Hematopoietic multipotent progenitor cell treated with erythropoietin and hydrocortisone succinate and interleukin-3 and kit ligand, for 6 days (in vitro differentiated cells): ENCODE data around the gene ERCC4.

Experiments used
- DNase-seq: peaks from one replicate; pipeline ENCODE4 v3.0.0-alpha.2; 2015

The ERCC4 gene

DNA sequence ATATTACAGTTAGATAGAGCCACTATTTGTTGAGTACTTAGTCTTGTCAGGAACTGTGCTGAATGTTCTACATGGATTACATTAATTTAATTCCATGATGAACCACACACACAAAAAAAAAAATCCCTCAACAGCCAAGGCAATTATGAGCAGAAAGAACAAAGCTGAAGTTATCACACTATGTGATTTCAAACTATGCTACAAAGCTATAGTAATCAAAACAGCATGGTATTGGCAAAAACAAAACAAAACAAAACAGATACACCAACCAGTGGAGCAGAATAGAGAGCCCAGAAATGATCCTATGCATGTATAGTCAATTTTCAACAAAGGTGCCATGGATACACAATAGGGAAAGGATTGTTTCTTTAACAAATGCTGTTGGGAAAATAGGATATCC lies 8.1 kb upstream of the ERCC4 start:
- no peak for DNase-seq

- no peak for DNase-seq
These were observed 7.1 kb upstream of the ERCC4 start for GRCh38 chr16:13912891-13913290.

GRCh38 chr16:13913374-13914292 lies 6.3 kb upstream of the ERCC4 start:
- DNase-seq: no peak

DNA sequence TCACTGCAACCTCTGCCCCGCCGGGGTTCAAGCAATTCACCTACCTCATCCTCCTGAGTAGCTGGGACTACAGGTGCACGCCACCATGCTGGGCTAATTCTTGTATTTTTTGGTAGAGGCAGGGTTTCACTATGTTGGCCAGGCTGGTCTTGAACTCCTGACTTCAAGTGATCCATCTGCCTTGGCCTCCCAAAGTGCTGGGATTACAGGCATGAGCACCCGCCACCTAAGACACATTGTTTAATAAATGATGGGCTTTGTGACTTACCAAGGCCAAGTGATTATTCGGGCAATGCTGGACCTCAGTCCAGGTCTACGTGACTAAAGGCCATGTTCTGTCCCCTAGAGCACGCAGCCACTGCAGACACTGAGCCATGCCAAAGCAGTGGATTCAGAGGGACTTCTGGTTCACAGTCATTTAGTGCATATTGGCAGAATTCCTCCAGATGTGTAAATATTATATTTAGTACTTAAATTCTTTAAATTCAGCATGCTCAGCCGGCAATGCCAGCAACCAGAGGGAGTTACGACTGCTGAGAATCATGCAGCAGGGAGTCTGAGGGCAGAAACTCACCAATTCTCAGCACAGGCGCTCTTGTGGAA lies 4.8 kb upstream of the ERCC4 start:
- DNase-seq: no peak

- peak; percentile 83 for DNase-seq
These were observed 648 bp upstream of the ERCC4 start for GRCh38 chr16:13919330-13919682.

DNA sequence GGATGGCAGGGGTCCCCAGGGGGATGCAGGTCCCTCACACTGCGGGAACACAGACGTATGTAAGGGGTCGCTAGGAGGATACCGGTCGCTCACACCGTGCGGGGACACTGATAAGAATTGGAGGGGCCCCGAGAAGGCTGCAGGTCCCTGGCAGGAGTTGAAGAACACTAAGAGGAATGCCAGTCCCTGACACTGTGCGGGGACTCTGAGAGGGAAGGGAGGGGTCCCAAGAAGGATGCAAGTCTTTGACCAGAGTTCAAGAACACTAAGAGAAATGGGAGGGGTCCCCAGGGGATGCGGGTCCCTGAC lies 510 bp downstream of the ERCC4 start:
- DNase-seq: peak; percentile 18

DNA sequence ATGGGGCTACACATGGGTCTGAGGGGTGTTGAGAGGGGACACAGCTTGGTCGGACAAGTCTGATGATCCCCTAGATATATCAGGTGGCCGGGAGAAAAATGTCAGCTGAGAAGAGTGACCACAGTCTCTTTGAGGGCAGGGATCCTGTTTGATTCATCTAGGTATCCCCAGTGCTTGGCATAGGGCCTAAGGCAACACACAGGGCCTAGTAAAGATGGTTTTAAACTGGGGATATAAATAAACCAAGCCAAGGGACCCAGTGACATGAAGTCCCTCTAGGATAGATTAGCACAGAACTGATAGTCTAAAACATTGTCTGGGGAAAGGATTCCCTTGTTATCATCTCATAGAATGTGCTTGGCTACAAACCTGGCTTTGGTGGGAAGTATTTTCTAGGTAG lies 1.4 kb downstream of the ERCC4 start:
- DNase-seq: peak; percentile 18

DNA sequence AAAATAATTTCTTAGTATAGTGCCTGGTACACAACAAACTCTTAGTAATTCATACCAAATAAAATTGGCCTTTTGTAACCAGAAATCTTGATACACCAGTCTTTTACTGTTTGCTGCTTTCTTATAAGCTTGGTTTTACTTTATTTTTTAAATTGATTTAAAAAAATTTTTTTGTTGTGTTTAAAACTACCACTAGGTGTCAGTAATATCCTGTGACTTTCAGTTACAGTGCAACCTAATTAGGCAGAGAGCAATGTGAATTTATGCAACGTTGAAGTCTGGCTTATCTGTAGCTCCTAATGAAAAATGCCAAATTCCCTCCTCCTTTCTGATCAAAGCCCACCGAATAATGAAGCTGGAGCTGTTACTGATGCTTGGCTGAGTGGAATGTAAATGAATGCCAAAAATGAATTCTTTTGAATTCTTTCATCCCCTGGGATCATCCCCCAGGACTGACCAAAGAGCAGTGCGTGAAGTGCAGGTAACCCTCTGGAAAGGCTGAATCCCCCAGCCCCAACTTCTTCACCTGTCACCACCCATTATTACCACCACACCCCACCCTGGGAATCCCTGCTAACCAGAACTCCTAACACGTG lies 3.8 kb downstream of the ERCC4 start:
- peak; percentile 86 for DNase-seq

GRCh38 chr16:13926464-13926863 lies 6.5 kb downstream of the ERCC4 start:
- DNase-seq: no peak

- DNase-seq: no peak
These were observed 6.9 kb downstream of the ERCC4 start for GRCh38 chr16:13926891-13927290.

- no peak for DNase-seq
These were observed 8.7 kb downstream of the ERCC4 start for GRCh38 chr16:13928646-13929045.

GRCh38 chr16:13931845-13932244 lies 11.9 kb downstream of the ERCC4 start:
- peak; percentile 15 for DNase-seq

GRCh38 chr16:13935408-13935807 lies 15.5 kb downstream of the ERCC4 start:
- no peak for DNase-seq

DNA sequence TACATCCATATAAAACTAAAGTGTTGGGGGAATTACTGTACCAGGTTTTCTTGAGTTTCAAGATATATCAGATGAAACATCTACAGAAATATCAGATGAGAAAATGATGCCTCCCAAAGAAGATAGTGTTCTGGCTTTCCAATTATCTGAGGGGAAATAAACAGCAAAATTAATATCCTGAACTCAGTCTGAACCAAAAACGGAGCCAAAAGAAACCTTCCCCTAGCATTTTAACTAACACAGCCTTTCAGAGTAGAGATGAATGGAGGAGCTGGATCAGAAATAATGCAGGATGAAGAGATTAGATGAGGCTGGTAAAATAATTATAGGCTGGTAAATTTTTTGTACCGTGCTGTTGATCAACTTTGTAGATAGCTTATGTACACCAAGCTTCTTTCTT lies 16.2 kb downstream of the ERCC4 start:
- no peak for DNase-seq

DNA sequence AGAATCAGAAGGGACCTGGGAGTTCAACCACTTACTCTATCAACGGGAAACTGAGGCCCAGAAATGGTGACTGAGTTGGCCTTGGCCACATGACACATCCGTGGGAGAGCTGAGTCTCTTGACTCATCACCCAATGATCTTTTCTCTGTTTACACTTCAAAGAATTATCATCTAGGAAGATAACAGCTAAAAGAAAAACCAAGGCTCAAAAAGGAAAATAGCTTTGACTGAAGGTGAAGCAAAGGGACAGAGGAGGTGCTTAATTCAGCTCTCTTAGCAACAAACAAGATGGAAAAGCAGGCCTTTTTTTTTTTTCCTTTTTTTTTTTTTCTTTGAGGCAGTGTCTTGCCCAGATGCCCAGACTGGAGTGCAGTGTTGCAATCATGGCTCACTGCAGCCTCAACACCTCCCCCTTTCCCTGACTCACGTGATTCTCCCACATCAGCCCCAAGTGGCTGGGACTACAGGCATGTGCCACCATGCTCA lies 16.7 kb downstream of the ERCC4 start:
- no peak for DNase-seq

DNA sequence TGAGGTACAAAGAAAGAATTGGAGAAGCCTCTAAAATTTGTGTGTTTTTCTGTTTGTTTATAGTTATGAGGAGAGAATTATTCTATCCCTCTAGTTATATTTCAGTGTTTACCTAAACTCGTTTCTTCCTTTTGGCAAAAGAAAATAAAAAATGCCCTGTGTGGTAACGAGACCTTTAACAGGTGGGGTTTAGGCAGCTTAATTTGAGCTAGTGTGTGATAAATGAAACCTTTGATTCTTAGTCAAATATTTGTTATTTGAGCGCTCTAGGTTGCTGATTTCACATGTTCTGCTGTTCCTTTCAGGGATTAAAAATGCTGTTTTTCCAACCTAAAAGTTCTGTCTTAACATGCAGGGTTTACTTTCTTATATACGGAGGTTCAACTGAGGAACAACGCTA lies 17.5 kb downstream of the ERCC4 start:
- DNase-seq: no peak

DNA sequence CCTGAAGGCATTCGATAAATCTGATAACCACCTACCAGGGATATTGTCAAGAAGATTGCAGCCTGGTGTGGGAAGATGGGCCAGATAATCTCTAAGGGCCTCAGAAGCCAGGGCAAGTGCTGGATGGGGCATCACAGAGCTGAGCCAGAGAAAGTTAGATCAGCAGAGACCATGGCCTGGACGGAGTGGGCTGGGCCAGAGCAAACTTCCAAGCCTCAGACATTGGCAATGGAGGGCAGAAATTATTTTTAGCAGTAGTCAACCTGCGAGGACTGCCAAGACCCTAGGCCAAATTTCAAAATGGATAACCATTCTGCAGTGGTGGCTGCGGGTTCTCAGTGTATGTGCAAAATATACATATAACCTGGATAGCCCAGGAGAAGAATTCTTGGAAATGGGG lies 18.5 kb downstream of the ERCC4 start:
- DNase-seq: no peak

DNA sequence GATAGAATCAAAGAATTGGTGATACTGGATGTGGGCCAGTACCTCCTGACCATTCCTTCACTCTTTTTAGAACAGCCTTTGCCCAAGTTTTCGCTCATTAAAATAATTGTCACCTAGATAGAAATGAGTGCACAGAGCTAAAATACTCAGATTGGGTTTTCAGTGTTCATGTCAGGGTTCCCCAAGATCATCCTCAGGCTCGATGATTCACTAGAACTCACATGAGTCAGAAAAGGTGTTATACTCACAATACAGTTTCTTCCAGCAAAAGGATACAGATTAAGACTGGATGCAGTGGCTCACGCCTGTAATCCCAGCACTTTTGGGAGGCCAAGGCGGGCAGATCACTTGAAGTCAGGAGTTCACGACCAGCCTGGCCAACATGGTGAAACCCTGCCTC lies 19.9 kb downstream of the ERCC4 start:
- DNase-seq: no peak

GRCh38 chr16:13940397-13940933 lies 20.5 kb downstream of the ERCC4 start:
- no peak for DNase-seq

- DNase-seq: no peak
These were observed 24.9 kb downstream of the ERCC4 start for GRCh38 chr16:13944816-13945215.

- DNase-seq: peak; percentile 43
These were observed 26.0 kb downstream of the ERCC4 start for GRCh38 chr16:13945744-13946485.

DNA sequence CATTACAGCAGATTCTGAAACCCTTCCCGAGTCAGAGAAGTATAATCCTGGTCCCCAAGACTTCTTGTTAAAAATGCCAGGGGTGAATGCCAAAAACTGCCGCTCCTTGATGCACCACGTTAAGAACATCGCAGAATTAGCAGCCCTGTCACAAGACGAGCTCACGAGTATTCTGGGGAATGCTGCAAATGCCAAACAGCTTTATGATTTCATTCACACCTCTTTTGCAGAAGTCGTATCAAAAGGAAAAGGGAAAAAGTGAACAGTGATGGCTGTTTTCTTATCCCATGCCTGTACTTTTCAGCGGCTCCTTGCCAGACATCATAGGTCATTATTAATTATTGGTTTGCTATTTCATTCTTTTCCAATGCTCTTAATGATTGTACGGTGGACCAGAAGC lies 28.1 kb downstream of the ERCC4 start:
- no peak for DNase-seq
